H9 (cell line): Measurements from ENCODE around the gene TLL2. TPM values are rescaled to one million over a fixed set of nuclear protein-coding genes. Genes with fewer than 3 reads are reported as not detected.

ENCODE experiments used
- DNase-seq: peaks from one replicate; pipeline ENCODE4 v3.0.0-alpha.2; 2017
- H2AFZ ChIP-seq: one replicate; pipeline ENCODE4 v1.6.1; 2013; ENCODE audit warnings: mild to moderate bottlenecking, low read length, control low read depth, moderate library complexity
- H2AK5ac ChIP-seq: 2 replicates; pipeline ENCODE4 v1.6.1; 2013; ENCODE audit warnings: low read length, control low read depth, mixed read lengths; ENCODE audit not compliant: insufficient read length
- H2BK120ac ChIP-seq: one replicate; pipeline ENCODE4 v1.6.1; 2013; ENCODE audit warnings: low read depth, mild to moderate bottlenecking, low read length, control low read depth, inconsistent platforms; ENCODE audit not compliant: poor library complexity, severe bottlenecking
- H2BK12ac ChIP-seq: 2 replicates; pipeline ENCODE4 v1.6.1; 2013; ENCODE audit warnings: low read length, control low read depth, mixed read lengths, low read depth; ENCODE audit not compliant: insufficient read length
- H2BK15ac ChIP-seq: 2 replicates; pipeline ENCODE4 v1.6.1; 2013; ENCODE audit warnings: low read depth, low read length, control low read depth
- H2BK20ac ChIP-seq: one replicate; pipeline ENCODE4 v1.6.1; 2013; ENCODE audit warnings: low read depth, mild to moderate bottlenecking, low read length, control low read depth, inconsistent platforms; ENCODE audit not compliant: poor library complexity, severe bottlenecking
- H2BK5ac ChIP-seq: 2 replicates; pipeline ENCODE4 v1.6.1; 2013; ENCODE audit warnings: low read length, control low read depth, mixed read lengths; ENCODE audit not compliant: insufficient read length
- H3K14ac ChIP-seq: 2 replicates; pipeline ENCODE4 v1.6.1; 2013; ENCODE audit warnings: low read length, control low read depth; ENCODE audit not compliant: insufficient read depth
- H3K18ac ChIP-seq: 2 replicates; pipeline ENCODE4 v1.6.1; 2013; ENCODE audit warnings: low read depth, mild to moderate bottlenecking, mixed read lengths, low read length, control low read depth; ENCODE audit not compliant: insufficient read length
- H3K23ac ChIP-seq: 2 replicates; pipeline ENCODE4 v1.6.1; 2013; ENCODE audit warnings: low read length, control low read depth, mixed read lengths, low read depth; ENCODE audit not compliant: insufficient read length
- H3K23me2 ChIP-seq: 2 replicates; pipeline ENCODE4 v1.6.1; 2013; ENCODE audit warnings: low read depth, mild to moderate bottlenecking, mixed read lengths, low read length, control low read depth; ENCODE audit not compliant: insufficient read length, poor library complexity, severe bottlenecking
- H3K27ac ChIP-seq: 2 replicates; pipeline ENCODE4 v1.5.1; 2013; ENCODE audit warnings: low read length, control low read depth, mixed read lengths, low read depth; ENCODE audit not compliant: insufficient read length
- H3K27me3 ChIP-seq: 2 replicates; pipeline ENCODE4 v1.6.1; 2013; ENCODE audit warnings: low read length, control low read depth, inconsistent platforms; ENCODE audit not compliant: insufficient read depth
- H3K4ac ChIP-seq: 2 replicates; pipeline ENCODE4 v1.6.1; 2013; ENCODE audit warnings: low read depth, mild to moderate bottlenecking, control low read depth, inconsistent platforms, low read length, moderate library complexity
- H3K4me1 ChIP-seq: 2 replicates; pipeline ENCODE4 v1.6.1; 2013; ENCODE audit warnings: low read length, control low read depth, inconsistent platforms; ENCODE audit not compliant: insufficient read depth
- H3K4me2 ChIP-seq: 2 replicates; pipeline ENCODE4 v1.6.1; 2013; ENCODE audit warnings: low read length, control low read depth, mixed read lengths; ENCODE audit not compliant: insufficient read length, insufficient read depth
- H3K56ac ChIP-seq: 2 replicates; pipeline ENCODE4 v1.6.1; 2013; ENCODE audit warnings: low read depth, mild to moderate bottlenecking, mixed read lengths, low read length, control low read depth; ENCODE audit not compliant: insufficient read length
- H3K79me1 ChIP-seq: 2 replicates; pipeline ENCODE4 v1.6.1; 2013; ENCODE audit warnings: low read depth, mild to moderate bottlenecking, moderate library complexity, low read length, control low read depth, inconsistent platforms; ENCODE audit not compliant: insufficient read depth, poor library complexity, severe bottlenecking
- H3K79me2 ChIP-seq: 2 replicates; pipeline ENCODE4 v1.6.1; 2013; ENCODE audit warnings: low read length, control low read depth, inconsistent platforms; ENCODE audit not compliant: insufficient read depth
- H3K9ac ChIP-seq: 2 replicates; pipeline ENCODE4 v1.6.1; 2013; ENCODE audit warnings: low read length, control low read depth, mixed read lengths; ENCODE audit not compliant: insufficient read length; ENCODE audit errors: extremely low read depth
- H3K9me3 ChIP-seq: one replicate; pipeline ENCODE4 v1.6.1; 2013; ENCODE audit warnings: low read depth, low read length, inconsistent platforms; ENCODE audit not compliant: control insufficient read depth
- H3T11ph ChIP-seq: one replicate; pipeline ENCODE4 v1.6.1; 2013; ENCODE audit warnings: mild to moderate bottlenecking, low read length, control low read depth, inconsistent platforms
- H4K20me1 ChIP-seq: one replicate; pipeline ENCODE4 v1.6.1; 2013; ENCODE audit not compliant: control insufficient read depth, insufficient read length, insufficient read depth
- H4K5ac ChIP-seq: 2 replicates; pipeline ENCODE4 v1.6.1; 2013; ENCODE audit warnings: low read depth, mild to moderate bottlenecking, mixed read lengths, low read length, control low read depth; ENCODE audit not compliant: insufficient read length
- H4K8ac ChIP-seq: replicated peaks from 2 replicates; pipeline ENCODE4 v1.6.1; 2013; ENCODE audit warnings: low read length, control low read depth, mixed read lengths, low read depth; ENCODE audit not compliant: insufficient read length
- H4K91ac ChIP-seq: 2 replicates; pipeline ENCODE4 v1.6.1; 2013; ENCODE audit warnings: low read depth, mild to moderate bottlenecking, moderate library complexity, mixed read lengths, low read length, control low read depth; ENCODE audit not compliant: insufficient read length
- H3K27ac Mint-ChIP-seq, 3 experiments: 2 replicates in 2 of 3; 3 replicates in 1 of 3; pipeline ENCODE4 v1.8.0; 2020 to 2021; ENCODE audit warnings: mixed read lengths in 3 of 3, mild to moderate bottlenecking in 1 of 3, moderate library complexity in 1 of 3
- H3K27me3 Mint-ChIP-seq: 2 replicates; pipeline ENCODE4 v1.8.0; 2021; ENCODE audit warnings: low read depth, mild to moderate bottlenecking, moderate library complexity, mixed read lengths
- H3K36me3 Mint-ChIP-seq, 3 experiments: 2 replicates in 2 of 3; 3 replicates in 1 of 3; pipeline ENCODE4 v1.8.0; 2020 to 2021; ENCODE audit warnings: low read depth in 3 of 3, mixed read lengths in 3 of 3; ENCODE audit not compliant: insufficient read depth in 1 of 3
- H3K4me1 Mint-ChIP-seq, 2 experiments: 2 replicates each; pipeline ENCODE4 v1.8.0; 2020; ENCODE audit warnings: mixed read lengths in 2 of 2
- H3K4me3 Mint-ChIP-seq, 2 experiments: 2 replicates in 1 of 2; 3 replicates in 1 of 2; pipeline ENCODE4 v1.8.0; 2020 to 2021; ENCODE audit warnings: mild to moderate bottlenecking in 2 of 2, mixed read lengths in 2 of 2, moderate library complexity in 1 of 2
- H3K9me3 Mint-ChIP-seq, 2 experiments: 2 replicates in 1 of 2; 3 replicates in 1 of 2; pipeline ENCODE4 v1.8.0; 2020; ENCODE audit warnings: mild to moderate bottlenecking in 2 of 2, mixed read lengths in 2 of 2, moderate library complexity in 1 of 2
- CTCF ChIP-seq: fragments of 200-600 bp; sonication (generic); conservative IDR thresholded peaks from 3 replicates; pipeline ENCODE4 v1.8.0; 2021; ENCODE audit warnings: antibody characterized with exemption, mild to moderate bottlenecking
- WGBS: extraction: QIAGEN DNeasy Blood & Tissue Kit; methylation state at CpG from one replicate; pipeline ENCODE4 v1.1.7; 2013; ENCODE audit warnings: missing lambda C conversion rate, low lambda C conversion rate, mixed read lengths; ENCODE audit not compliant: insufficient read length; ENCODE audit errors: extremely low coverage; 5-methylcytosine and 5-hydroxymethylcytosine counted together
- total RNA-seq: library from RNA; stranded (reverse); gene quantifications from 2 replicates; pipeline ENCODE4 v1.2.1, GENCODE V29; 2021

TLL2 gene
- total RNA-seq, 1 experiment from 2014 or later = 1.4 TPM

- Histone ChIP-seq H3K79me2 (no peaks in the 10 kb centered on the region), H3K9me3 (no peaks in the 10 kb centered on the region), H3K23me2 (no peaks in the 10 kb centered on the region), H4K91ac (no peak overlapping the region), H3K4me1 (peaks cover 4% of the 10 kb centered on the region; the same call in 1 of the 2 replicates), H4K5ac (no peak overlapping the region), H3K27me3 (no peaks in the 10 kb centered on the region), H3K27ac (no peak overlapping the region), H3K18ac (no peak overlapping the region), H4K20me1 (no peaks in the 10 kb centered on the region), H3K79me1 (no peaks in the 10 kb centered on the region), H3T11ph (no peak overlapping the region), H3K23ac (no peak overlapping the region), H3K56ac (no peak overlapping the region), H2BK15ac (no peak overlapping the region), H3K4ac (no peak overlapping the region), H4K8ac (no peak overlapping the region), H3K14ac (no peak overlapping the region), H3K9ac (no peak overlapping the region), H2BK12ac (no peak overlapping the region), H2BK20ac (no peak overlapping the region), H2AK5ac (no peak overlapping the region), H2AFZ (no peak overlapping the region), H3K4me2 (no peak overlapping the region), H2BK5ac (no peak overlapping the region), H2BK120ac (no peak overlapping the region)
- peak overlapping the region in 1 of 3 experiments; percentile 55; a peak in 1 of 7 replicates for H3K27ac Mint-ChIP-seq
- H3K9me3 Mint-ChIP-seq = peaks cover 0 to 2% of the 10 kb centered on the region in 2 experiments; a peak in 1 of 5 replicates
- peaks cover 22% of the 10 kb centered on the region for H3K27me3 Mint-ChIP-seq
- WGBS = no CpG with 5 or more reads among the region's 4 CpGs
- H3K36me3 Mint-ChIP-seq = peaks cover 0 to 1% (median 0%) of the 10 kb centered on the region in 3 experiments; a peak in 3 of 7 replicates
- DNase-seq = no peak
- peaks cover 55 to 58% of the 10 kb centered on the region in 2 experiments for H3K4me1 Mint-ChIP-seq
- no peak for TF ChIP-seq CTCF
- no peak overlapping the region for H3K4me3 Mint-ChIP-seq
Measured at GRCh38 chr10:96339383-96339782, 174.3 kb downstream of the TLL2 start.
